Liver (tissue), 9 donors: ENCODE results near the gene MON1B. TPM values are rescaled to one million over a fixed set of nuclear protein-coding genes. Genes with fewer than 3 reads are reported as not detected.

Source experiments
- DNase-seq: peaks from one replicate; pipeline ENCODE4 v3.0.0-alpha.2; 2017; ENCODE audit warnings: low spot score
- H3K27ac ChIP-seq, 2 donors: one replicate each; pipeline ENCODE4 v1.7.0; 2013; ENCODE audit warnings: inconsistent platforms in 2 of 2, low read length in 2 of 2, control low read depth in 1 of 2, low read depth in 1 of 2, mild to moderate bottlenecking in 1 of 2
- H3K27me3 ChIP-seq, 4 donors: one replicate each; pipeline versions ENCODE4 v1.6.1 to v1.7.0; 2013; ENCODE audit warnings: low read length in 3 of 4, inconsistent platforms in 1 of 4, mild to moderate bottlenecking in 1 of 4, moderate library complexity in 1 of 4; ENCODE audit not compliant: control insufficient read depth in 4 of 4, insufficient read depth in 4 of 4
- H3K36me3 ChIP-seq, 4 donors: one replicate each; pipeline versions ENCODE4 v1.6.1 to v1.7.0; 2013; ENCODE audit warnings: low read length in 3 of 4, mild to moderate bottlenecking in 3 of 4, low read depth in 1 of 4, moderate library complexity in 1 of 4; ENCODE audit not compliant: control insufficient read depth in 4 of 4, insufficient read depth in 3 of 4
- H3K4me1 ChIP-seq, 4 donors: one replicate each; pipeline versions ENCODE4 v1.6.1 to v1.7.0; 2013; ENCODE audit warnings: low read length in 3 of 4, mild to moderate bottlenecking in 3 of 4, moderate library complexity in 1 of 4; ENCODE audit not compliant: control insufficient read depth in 4 of 4, insufficient read depth in 4 of 4
- H3K4me3 ChIP-seq, 3 donors: one replicate each; pipeline versions ENCODE4 v1.6.1 to v1.7.0; 2013; ENCODE audit warnings: low read length in 3 of 3, control low read depth in 1 of 3, low read depth in 1 of 3, mild to moderate bottlenecking in 1 of 3
- H3K9ac ChIP-seq, 2 donors: one replicate each; pipeline ENCODE4 v1.7.0; 2013; ENCODE audit warnings: low read length in 2 of 2, mild to moderate bottlenecking in 2 of 2, moderate library complexity in 2 of 2, control low read depth in 1 of 2, low read depth in 1 of 2
- H3K9me3 ChIP-seq, 4 donors: one replicate each; pipeline versions ENCODE4 v1.6.1 to v1.7.0; 2013; ENCODE audit warnings: low read length in 3 of 4; ENCODE audit not compliant: control insufficient read depth in 4 of 4
- ATF3 ChIP-seq: IDR thresholded peaks from 2 replicates; pipeline ENCODE4 v1.6.1; 2016; ENCODE audit warnings: antibody characterized with exemption
- CTCF ChIP-seq: fragments of 150-350 bp; IDR thresholded peaks from 2 replicates; pipeline ENCODE4 v1.5.1; 2017; ENCODE audit warnings: improper control_type of control experiment, low read depth, low read length; ENCODE audit not compliant: missing input control
- EGR1 ChIP-seq, 2 donors: IDR thresholded peaks; 2 replicates each; pipeline ENCODE4 v1.6.1; 2016 to 2018; ENCODE audit warnings: antibody characterized with exemption in 2 of 2, low read depth in 2 of 2
- FOXA1 ChIP-seq: IDR thresholded peaks from 2 replicates; pipeline ENCODE4 v1.6.1; 2016; ENCODE audit warnings: antibody characterized with exemption
- FOXA2 ChIP-seq: IDR thresholded peaks from 2 replicates; pipeline ENCODE4 v1.6.1; 2016; ENCODE audit warnings: antibody characterized with exemption
- GABPA ChIP-seq, 2 donors: IDR thresholded peaks in 1 of 2; conservative IDR thresholded peaks in 1 of 2; 2 replicates each; pipeline ENCODE4 v1.6.1; 2016; ENCODE audit warnings: antibody characterized with exemption in 2 of 2, mild to moderate bottlenecking in 1 of 2, moderate library complexity in 1 of 2
- HNF4A ChIP-seq, 2 donors: conservative IDR thresholded peaks; 2 replicates each; pipeline ENCODE4 v1.6.1; 2016; ENCODE audit warnings: antibody characterized with exemption in 2 of 2, mild to moderate bottlenecking in 2 of 2
- HNF4G ChIP-seq: IDR thresholded peaks from 2 replicates; pipeline ENCODE4 v1.6.1; 2016; ENCODE audit warnings: antibody characterized with exemption
- JUND ChIP-seq, 2 donors: IDR thresholded peaks; 2 replicates each; pipeline ENCODE4 v1.6.1; 2016; ENCODE audit warnings: antibody characterized with exemption in 2 of 2
- MAX ChIP-seq: IDR thresholded peaks from 2 replicates; pipeline ENCODE4 v1.6.1; 2016; ENCODE audit warnings: antibody characterized with exemption
- NR2F2 ChIP-seq: IDR thresholded peaks from 2 replicates; pipeline ENCODE4 v1.6.1; 2016; ENCODE audit warnings: antibody characterized with exemption
- RAD21 ChIP-seq, 2 donors: IDR thresholded peaks; 2 replicates each; pipeline ENCODE4 v1.6.1; 2016; ENCODE audit warnings: antibody characterized with exemption in 2 of 2, mild to moderate bottlenecking in 2 of 2
- REST ChIP-seq: IDR thresholded peaks from 2 replicates; pipeline ENCODE4 v1.6.1; 2016; ENCODE audit warnings: antibody characterized with exemption, mild to moderate bottlenecking
- RXRA ChIP-seq, 2 donors: IDR thresholded peaks; 2 replicates each; pipeline ENCODE4 v1.6.1; 2017 to 2018; ENCODE audit warnings: antibody characterized with exemption in 2 of 2, mild to moderate bottlenecking in 1 of 2
- SP1 ChIP-seq: IDR thresholded peaks from 2 replicates; pipeline ENCODE4 v1.6.1; 2018; ENCODE audit warnings: antibody characterized with exemption, mild to moderate bottlenecking
- TAF1 ChIP-seq: conservative IDR thresholded peaks from 2 replicates; pipeline ENCODE4 v1.6.1; 2016; ENCODE audit warnings: antibody characterized with exemption, mild to moderate bottlenecking
- YY1 ChIP-seq: IDR thresholded peaks from 2 replicates; pipeline ENCODE4 v1.6.1; 2016; ENCODE audit warnings: antibody characterized with exemption, mild to moderate bottlenecking
- ZBTB33 ChIP-seq: IDR thresholded peaks from 2 replicates; pipeline ENCODE4 v1.6.1; 2016; ENCODE audit warnings: antibody characterized with exemption
- WGBS: extraction: QIAGEN DNeasy Blood & Tissue Kit; methylation state at CpG from one replicate; pipeline ENCODE4 v1.1.7; 2013; 5-methylcytosine and 5-hydroxymethylcytosine counted together
- polyA plus RNA-seq, 2 donors: library from polyadenylated mRNA; stranded (reverse) in 1 of 2; unstranded in 1 of 2; fragments of 200-250 nt in 1 of 2; fragments of >200 nt in 1 of 2; fragmentation: Nextera tagmentation in 1 of 2; extraction: Ambion mirVana in 1 of 2; gene quantifications; one replicate each; pipeline versions ENCODE4 v1.2.1 to v1.2.3, GENCODE V29; 2013 to 2015
- total RNA-seq, 2 donors: library from RNA; depleted of rRNA; stranded (reverse); fragments of >200 nt; gene quantifications; one replicate each; pipeline ENCODE4 v1.2.3, GENCODE V29; 2014
- donor health status: healthy.
- donor health status: healthy.
- donor health status: healthy.
- donor health status: healthy.
- donor health status: healthy.

MON1B gene
- total and polyA plus RNA-seq, 4 donors: 7.1 to 23.5 (median 12.4) TPM

- WGBS: 53% methylated on average over 4 of the region's 4 CpGs
- no peak for TF ChIP-seq CTCF
- TF ChIP-seq GABPA (IDR thresholded peaks at IDR 0.05 in 1 of 2, conservative IDR thresholded peaks at IDR 0.05 in 1 of 2): no peak
- TF ChIP-seq EGR1 (IDR thresholded peaks at IDR 0.05; ENCODE audit: low read depth in 2 of 2): no peak
- TF ChIP-seq REST: no peak
- no peak for TF ChIP-seq JUND (IDR thresholded peaks at IDR 0.05)
- no peak for TF ChIP-seq RAD21 (IDR thresholded peaks at IDR 0.05)
- no peak for TF ChIP-seq MAX
- TF ChIP-seq ZBTB33: no peak
- TF ChIP-seq RXRA (IDR thresholded peaks at IDR 0.05): no peak
- TF ChIP-seq ATF3: no peak
- TF ChIP-seq HNF4G: no peak
- no peak for TF ChIP-seq FOXA1
- TF ChIP-seq TAF1: no peak
- no peak for TF ChIP-seq NR2F2
- TF ChIP-seq FOXA2: no peak
- no peak for TF ChIP-seq HNF4A (conservative IDR thresholded peaks at IDR 0.05)
- TF ChIP-seq SP1: no peak
- TF ChIP-seq YY1: no peak
- no peaks in the 10 kb centered on the region for H3K4me1 ChIP-seq
Measured at GRCh38 chr16:77170805-77171204, 20.2 kb upstream of the MON1B start.

More at GRCh38 chr16:77170805-77171204, 20.2 kb upstream of the MON1B start:
- H3K4me3 ChIP-seq: no peak overlapping the region
- no peaks in the 10 kb centered on the region for H3K9me3 ChIP-seq
- peaks cover 0 to 3% (median 0%) of the 10 kb centered on the region in 4 donors for H3K27me3 ChIP-seq
- no peak overlapping the region for H3K9ac ChIP-seq
- no peaks in the 10 kb centered on the region for H3K36me3 ChIP-seq
- H3K27ac ChIP-seq: no peak overlapping the region
- DNase-seq: no peak
